ENCODE results near the gene MEX3B.
"Not testable (repeated sequence)": the region's sequence is repeated elsewhere in the genome, so short reads cannot be mapped to it uniquely, and the experiment has no call there.

The MEX3B gene

GRCh38 chr15:82047453-82048400, 1.9 kb upstream of the MEX3B start:
- no peak for DNase-seq

- DNase-seq, result peak; percentile 82
These were observed 1.0 kb upstream of the MEX3B start for GRCh38 chr15:82046666-82047452.

GRCh38 chr15:82045179-82045891, 483 bp downstream of the MEX3B start:
- DNase-seq, result no peak

GRCh38 chr15:82044373-82045178, 1.2 kb downstream of the MEX3B start:
- DNase-seq, result peak; percentile 7

- no peak for DNase-seq
These were observed 1.9 kb downstream of the MEX3B start for GRCh38 chr15:82043796-82044372.

- DNase-seq, result no peak
These were observed 2.6 kb downstream of the MEX3B start for GRCh38 chr15:82043130-82043673.

GRCh38 chr15:82040862-82041261, 5.0 kb downstream of the MEX3B start:
- no peak for DNase-seq

- DNase-seq, result no peak
These were observed 5.4 kb downstream of the MEX3B start for GRCh38 chr15:82040390-82040789.

GRCh38 chr15:82039871-82040270, 5.9 kb downstream of the MEX3B start:
- no peak for DNase-seq

GRCh38 chr15:82036461-82036860, 9.4 kb downstream of the MEX3B start:
- DNase-seq, result no peak

- no peak for DNase-seq
These were observed 13.9 kb downstream of the MEX3B start for GRCh38 chr15:82031871-82032270.

GRCh38 chr15:82030176-82030575, 15.6 kb downstream of the MEX3B start:
- no peak for DNase-seq

GRCh38 chr15:82028163-82028562, 17.7 kb downstream of the MEX3B start:
- DNase-seq, result not testable (repeated sequence)

- DNase-seq, result no peak
These were observed 23.8 kb downstream of the MEX3B start for GRCh38 chr15:82021992-82022391.

- no peak for DNase-seq
These were observed 25.0 kb downstream of the MEX3B start for GRCh38 chr15:82020625-82021394.

GRCh38 chr15:82018201-82018600, 27.6 kb downstream of the MEX3B start:
- DNase-seq, result no peak

- DNase-seq, result no peak
These were observed 28.2 kb downstream of the MEX3B start for GRCh38 chr15:82017656-82018055.

- no peak for DNase-seq
These were observed 30.8 kb downstream of the MEX3B start for GRCh38 chr15:82014989-82015388.

GRCh38 chr15:82012908-82013307, 32.9 kb downstream of the MEX3B start:
- DNase-seq, result no peak

GRCh38 chr15:82005239-82005638, 40.6 kb downstream of the MEX3B start:
- no peak for DNase-seq

- DNase-seq, result no peak
These were observed 41.9 kb downstream of the MEX3B start for GRCh38 chr15:82003916-82004315.
